ENCODE measurements around the gene COLEC12.
A peak's percentile ranks its signal among the peaks of the same experiment; 100 is the strongest.

The COLEC12 gene

DNA sequence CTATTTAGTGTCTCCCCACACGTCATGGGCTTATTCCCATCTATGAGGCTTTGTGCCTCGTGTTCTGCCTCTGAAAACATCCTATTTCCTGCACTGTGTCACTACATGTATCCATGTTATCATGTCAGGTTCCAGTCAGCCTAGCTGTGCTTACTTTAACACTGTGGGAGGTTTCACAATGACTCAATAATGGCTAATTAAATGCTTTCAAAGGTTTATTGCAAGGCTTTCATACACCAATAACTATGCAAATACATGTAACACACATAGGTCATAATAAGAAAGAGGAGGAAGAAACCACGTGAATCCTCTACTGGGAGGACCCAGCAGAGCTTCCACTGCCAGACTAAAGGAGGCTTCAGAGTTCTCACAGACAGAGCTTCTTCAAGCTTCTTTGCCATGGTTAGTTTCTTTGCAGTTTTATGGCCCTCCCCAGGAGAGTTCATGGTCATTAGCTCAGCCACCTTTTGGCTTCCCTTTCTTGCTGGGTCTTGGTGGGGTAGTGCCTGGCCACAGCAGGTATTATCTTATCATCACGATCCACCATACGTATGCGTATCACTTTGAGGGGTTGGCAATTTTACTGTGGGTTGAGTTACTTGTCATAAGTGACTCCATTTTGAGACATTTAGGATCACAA, 5.1 kb upstream of the COLEC12 start:
- DNase-seq, result no peak

DNA sequence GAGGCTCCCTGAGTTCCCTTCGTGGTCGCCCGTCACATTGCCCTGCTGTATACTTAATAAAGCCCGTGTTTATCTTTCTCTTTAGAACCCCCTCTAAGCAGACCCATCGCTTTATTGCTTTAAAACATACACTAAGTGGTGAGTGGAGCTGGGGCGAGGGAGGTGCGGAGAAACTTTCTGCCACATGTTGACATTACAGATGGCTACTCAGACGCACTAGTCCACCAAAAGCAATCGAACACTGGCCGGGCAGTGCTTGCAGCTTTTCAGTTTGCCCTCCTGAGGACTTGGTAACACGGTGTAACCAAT, 859 bp upstream of the COLEC12 start:
- no peak for DNase-seq

DNA sequence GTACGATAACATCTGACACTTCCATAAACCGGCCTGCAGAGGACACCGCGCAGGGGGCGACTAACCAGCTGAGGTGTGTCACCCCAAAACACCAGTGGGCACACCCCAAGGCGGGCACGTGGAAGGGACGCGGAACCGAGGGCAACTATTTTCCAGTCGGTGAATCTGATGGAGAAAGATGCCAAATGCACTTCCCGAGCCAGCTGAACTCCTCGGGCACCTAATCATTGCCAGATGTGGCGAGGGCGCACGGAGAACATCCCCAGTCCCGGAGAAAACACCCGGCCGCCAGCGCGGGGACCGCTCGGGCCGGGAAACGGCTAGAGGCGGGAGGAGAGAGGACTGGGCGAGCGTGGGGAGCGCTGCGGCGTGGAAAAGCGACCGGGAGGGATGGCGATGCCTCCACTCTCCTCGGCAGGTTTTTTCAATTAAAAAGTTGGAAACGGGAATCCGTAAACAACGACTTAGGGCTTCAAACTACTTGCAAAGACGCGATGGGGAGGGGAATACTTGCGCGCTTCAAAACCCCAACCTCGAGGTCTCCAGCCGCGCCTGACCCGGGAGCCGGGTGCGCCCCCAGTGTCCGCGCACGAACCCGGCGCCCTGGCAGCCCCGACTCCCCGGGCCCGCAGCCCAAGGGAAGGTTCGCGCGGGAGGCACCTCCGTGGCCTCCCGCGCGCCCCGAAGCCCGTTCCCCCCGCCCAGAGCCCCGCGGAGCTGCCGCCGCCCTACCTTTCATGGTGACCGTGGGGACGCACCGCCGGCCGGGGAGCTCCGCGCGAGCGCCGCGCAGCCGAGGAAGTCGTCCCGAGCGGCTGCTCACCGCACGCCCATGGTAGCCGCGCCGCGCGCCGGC, 497 bp downstream of the COLEC12 start:
- DNase-seq, result no peak

DNA sequence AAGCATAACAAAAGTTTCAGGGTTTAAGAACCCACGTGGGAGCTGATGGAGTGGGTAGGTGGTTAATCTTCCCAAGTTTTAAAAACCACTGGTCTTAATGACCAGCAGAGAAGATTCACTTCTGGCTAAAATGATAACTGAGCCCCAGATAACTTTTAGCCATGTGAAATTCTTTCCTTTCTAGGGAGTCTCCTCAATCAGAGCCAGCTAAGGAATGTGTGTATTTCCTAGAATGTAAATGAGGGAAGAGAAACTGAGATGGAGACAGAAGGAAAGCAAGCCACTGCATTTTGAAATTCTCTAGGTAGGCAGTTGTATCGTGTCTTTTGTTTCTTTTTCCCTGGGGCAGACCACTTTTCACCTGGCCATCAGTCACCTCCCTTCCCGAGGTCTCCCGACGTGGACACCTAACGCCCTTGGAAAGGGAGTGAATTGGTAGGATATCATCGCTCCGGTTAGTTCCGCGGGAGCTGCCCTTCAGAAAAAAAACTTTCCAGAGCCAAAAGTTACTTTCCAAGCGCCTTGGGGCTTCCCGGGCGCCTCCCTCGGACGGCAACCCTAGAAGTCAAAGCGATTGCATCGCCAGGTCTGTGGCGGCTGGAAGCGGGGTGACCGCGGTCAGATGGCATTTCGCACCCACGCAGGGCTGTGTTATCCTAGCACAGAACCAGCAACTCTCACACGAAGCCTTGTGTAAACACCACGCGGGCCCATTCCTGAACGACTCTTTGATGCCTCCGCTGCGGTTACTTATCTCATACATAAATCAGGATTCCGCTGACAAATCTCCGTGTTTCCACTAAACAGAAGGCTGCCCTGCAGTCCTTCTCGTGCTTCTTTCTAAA, 1.3 kb downstream of the COLEC12 start:
- DNase-seq, result peak; percentile 55

DNA sequence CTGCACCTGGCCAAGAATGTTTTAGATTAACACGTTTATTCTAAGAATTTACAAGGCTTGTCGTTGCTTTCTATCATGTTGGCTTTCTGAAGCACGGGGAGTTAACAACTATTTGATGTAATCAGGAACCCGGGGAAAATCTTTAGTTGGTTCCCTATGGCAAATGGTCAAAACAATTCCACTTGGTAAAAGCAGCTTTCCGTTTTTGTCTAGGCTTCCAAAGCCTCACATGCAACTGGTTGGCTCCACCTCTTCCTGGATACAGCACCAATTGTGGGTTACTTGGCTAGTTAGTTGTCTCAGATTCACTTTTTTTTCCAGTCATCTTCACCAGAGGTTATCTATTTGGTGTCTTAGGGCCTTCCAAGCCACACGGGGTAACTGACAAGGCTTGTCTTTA, 2.8 kb downstream of the COLEC12 start:
- DNase-seq, result no peak

DNA sequence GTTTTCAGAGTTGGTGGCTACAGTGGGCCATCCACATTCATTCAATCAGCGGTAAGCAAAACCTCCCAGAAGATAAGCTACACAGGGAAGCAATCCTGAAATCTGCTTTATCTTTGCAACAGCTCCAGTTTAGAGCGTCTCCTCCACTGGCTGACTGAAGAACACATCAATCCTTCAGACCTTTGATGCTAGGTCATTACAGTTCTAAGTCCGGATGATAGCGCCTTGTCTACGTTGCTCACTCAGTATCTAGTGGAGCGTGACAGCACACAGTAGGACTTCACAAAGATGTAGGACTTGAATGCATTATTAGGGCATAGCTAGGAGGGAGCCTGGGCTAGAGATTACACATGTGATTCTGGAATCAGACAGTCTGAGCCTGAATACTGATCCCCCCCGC, 5.0 kb downstream of the COLEC12 start:
- no peak for DNase-seq

DNA sequence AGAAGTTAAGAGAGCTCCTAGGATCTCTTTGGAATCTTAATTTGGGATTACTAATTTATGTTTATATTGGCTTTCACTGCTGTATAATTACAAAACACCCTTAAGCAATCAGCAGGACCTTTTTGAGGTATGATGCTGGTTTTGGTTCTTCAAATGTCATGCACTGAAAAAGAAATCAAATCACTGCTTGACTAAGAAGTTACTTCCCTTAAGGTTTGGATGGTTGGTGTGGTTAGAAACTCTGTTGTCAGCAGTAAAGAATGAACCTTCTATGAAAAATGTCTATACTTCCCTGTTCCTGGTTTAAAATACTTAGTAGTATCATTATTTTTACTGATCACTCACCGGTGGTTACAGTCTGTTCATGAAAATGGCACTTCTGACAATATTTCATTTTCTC, 5.5 kb downstream of the COLEC12 start:
- DNase-seq, result peak; percentile 84

DNA sequence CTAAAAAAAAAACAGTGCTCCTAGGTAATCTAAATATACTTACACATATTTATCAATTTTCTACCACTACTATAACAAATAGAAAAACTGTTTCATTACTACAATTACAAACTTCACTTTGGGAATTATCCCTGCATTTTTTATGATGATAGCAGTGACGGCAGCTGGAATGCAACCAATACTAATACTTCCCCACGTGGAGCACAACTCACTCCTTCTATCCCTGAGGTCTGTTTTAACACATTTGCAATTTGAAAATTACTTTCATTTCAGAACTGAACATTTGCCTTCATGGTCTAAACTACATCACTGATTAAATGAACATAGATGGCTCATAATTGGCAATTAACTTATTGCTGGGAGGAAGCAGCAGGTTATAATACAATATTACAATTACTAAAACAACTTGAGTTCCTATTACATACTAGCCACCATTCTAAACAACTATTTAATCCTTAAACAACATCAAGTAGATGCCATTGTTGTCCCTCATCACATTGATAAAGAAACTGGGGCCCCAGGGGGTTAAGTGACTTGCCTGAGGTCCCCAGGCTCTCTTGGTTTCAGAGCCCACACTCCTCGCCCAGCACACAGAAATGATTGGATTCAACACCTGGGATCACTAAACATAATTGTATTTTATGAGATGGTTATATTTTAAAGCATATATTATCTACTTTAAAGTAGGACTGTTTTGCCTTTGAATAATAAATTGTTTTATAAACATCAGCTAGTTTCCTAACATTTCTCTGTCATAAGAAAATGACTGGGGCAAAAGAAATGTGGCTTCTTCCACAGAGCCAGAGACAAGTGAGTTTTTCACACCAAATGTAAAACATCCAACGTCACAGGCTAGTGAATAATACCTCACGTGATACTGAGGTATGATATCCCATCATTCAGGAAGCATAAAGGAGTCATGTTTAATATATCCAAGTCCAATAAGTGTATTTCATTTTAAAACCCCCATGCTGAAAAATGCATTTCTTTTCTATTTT, 6.2 kb downstream of the COLEC12 start:
- peak; percentile 14 for DNase-seq

DNA sequence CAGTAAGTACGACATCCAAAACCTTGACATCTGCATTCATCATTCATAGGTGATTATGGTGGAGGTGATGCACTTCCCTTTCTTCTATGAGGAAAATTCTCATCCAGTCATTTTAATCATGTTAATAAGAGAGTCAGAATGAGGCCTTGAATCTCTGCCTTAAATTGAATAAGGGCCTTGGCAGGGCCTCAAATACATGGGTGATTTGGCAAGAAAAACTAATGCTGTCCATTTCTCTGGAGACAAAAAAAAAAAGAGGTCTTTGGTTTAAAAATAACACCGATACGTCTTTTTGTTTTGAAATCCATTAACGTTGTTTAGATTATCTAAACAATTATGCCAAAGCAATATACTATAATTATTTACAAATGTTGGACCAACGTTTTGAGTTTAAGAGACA, 8.1 kb downstream of the COLEC12 start:
- no peak for DNase-seq

DNA sequence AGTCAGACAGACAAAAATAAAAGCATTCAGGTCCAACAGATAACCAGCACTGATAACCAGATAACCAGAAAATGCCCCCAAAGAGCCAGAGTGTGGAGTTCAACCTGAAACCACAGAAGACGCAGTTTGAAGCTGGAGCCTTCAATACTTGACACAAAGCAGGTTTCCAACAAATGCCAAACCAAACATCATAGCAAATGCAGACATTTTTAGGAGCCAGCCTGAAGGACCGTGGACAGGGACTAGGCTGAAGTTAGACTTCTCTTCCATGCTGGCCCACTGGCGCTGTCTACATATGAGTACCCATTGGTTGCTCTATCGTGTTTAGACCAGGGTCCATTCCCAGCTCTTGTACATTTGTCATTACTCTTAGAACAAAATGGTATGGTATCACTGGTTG, 9.9 kb downstream of the COLEC12 start:
- no peak for DNase-seq

DNA sequence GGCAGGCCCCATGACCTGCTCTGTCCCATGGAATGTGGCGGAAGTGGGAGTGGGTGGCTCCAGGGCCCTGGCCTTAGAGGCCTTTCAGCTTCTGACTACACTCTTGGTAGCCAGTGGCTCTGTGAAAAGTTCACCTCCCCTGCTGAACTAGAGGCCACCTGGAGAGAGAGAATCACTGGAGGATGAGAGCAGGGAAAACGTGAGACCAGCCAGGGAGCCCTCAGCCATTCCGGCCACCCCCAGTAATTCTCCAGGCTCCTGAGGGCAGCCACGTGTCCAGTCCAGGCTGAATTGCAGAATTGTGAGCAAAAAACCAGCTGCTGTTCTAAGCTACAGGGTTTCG, 10.5 kb downstream of the COLEC12 start:
- no peak for DNase-seq

DNA sequence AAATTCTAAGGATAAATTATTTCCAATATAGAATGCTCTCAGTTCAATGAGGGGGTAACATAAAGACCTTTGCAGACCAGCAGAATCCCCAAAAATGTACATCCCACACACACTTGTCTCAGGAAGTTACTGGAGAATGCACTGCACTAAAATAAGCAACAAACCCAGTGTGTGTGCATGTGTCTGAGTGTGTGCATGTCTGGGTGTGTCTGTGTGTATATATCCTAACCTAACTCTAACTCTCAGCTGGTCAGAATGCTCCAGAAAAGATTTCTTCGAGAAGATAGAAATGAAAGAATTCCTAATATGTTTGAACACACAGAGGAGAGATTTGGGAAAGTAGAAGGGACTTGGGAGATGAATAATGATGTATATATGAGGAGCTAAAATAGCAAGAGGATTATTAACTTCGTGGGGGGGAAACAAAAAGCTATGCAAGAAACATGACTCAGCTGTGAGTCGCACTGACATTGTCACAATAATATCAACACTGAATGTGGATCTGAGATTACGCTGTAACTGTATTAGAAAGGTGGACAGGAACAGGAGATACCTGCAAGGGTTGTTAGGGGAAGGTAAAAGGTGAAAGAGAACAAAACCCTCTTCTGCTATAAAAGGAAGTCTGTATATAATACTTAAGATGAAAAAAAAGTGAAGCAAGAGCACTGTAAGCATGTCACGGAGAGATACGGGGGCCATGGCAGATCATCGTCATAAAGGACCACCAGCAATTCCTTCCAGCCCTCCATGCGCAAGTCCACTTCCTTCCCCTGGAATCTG, 11.1 kb downstream of the COLEC12 start:
- peak; percentile 65 for DNase-seq

DNA sequence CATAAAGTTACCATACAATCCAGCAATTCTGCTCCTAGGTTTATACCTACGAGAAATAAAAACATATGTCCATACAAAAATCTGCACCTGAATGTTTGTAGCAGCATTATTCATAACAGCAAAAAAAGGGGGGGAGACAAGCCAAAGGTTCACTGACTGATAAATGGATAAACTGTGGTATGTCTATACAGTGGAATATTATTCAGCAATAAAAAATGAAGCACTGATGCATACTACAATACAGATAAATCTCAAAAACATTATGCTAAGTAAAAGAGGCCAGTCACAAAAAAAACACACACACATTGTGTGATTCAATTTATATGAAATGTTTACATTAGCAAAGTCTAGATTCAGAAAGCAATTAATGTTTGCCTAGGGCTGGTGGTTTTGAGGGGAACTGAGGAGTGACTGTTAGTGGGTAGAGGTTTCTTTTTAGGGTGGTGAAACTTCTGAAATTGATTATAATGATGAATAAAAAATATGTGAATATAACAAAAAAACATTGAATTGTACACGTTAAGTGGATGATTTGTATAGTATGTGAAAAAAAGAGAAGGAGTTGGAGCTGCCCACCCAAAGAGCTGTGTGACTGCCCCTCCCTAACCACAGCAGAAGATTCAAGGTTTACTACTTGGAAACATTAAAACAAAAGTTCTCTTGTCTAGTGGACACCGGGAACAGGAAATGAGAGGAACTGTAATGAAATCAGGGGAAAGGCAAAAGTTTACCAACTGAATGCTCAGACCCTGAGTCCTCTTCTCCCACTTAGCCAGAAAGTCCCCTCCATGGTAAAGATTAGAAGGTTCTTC, 13.4 kb downstream of the COLEC12 start:
- peak; percentile 40 for DNase-seq

DNA sequence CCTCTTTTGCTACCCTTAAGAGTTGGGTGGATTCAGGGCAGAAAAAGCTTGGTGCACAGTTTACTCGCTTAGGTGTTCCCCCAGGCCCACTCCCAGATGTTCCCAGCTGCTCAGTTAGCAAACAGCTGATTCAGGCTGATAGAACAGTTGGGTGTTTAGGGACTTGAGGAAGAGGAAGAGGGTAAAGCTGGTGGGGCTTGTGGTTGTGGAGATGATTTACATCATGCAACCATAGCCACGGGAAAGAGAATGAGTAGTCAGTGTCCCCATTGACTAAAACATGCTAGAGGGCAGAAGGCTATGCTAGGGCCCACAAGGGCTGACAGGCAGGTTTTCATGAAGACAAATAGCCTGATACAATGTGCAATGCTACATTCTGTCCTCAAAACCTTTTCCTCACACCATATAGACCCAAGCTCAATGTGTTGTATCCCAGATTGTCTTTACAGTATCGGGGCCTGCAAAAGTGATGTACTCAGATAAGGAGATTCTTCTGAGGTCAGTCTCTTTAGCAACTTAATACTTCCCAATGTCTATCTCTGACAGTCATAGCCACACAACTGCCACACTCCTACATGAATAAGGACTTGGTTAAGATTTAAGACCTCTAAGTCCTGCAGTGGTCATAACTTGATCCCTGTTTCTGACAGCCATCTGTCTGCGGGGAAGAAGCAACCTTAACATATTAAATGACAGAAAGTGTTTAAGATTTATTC, 15.6 kb downstream of the COLEC12 start:
- peak; percentile 75 for DNase-seq

DNA sequence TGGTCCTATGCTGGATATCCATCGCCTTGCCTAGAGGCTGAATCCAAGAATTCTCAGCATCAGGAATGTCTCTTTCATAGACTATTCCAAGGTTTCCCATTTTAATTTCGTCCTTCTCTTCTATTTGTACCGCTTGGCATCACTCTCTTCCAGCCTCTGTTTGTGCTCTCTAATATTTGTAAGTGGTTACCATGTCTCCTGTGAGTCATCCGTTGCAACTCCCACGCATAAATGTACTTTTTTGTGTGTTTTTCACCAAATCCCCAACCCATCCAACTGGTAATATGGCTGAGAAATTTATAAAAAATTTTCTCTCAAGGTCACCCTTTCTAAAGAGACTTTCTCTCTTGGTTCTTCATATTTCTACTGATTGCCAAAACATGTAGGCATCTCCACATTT, 21.8 kb downstream of the COLEC12 start:
- no peak for DNase-seq

DNA sequence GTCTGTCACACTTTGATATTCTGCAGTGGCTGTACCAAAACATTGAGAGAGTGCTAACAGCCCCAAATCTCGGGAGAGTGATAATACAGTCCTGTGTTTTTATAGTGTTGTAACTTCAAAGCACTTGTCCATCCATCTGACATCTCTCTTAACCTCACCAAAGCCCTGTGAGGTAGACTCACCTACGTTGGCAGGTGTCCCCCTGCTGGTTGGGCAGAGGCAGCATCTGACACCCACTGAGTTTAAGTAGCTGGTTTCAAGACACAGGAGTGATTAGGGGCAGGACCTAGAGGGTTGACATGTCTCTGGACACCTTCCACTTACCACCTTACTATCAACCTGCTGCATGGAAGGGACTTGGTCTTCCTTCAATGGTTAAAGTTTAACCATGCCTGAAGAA, 22.9 kb downstream of the COLEC12 start:
- no peak for DNase-seq

DNA sequence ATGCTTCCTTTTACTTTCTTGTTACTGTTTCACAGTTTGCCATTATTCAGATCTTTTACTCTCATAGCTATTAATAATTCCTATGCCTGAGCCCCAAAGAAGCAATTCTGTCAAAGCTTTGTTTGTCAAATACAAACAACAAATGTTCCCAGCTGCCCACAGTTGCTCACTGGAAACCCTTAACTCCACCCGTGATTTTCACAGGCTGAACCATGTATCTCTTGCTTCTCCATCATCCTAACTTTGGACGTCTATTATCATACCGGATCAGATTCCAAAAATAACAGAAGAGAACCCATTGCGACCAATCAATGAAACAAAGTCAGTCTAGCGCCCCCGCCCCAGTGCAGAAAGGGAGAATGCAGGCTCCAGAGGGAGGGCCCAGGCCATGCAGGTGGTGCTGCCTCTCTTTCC, 24.2 kb downstream of the COLEC12 start:
- no peak for DNase-seq

DNA sequence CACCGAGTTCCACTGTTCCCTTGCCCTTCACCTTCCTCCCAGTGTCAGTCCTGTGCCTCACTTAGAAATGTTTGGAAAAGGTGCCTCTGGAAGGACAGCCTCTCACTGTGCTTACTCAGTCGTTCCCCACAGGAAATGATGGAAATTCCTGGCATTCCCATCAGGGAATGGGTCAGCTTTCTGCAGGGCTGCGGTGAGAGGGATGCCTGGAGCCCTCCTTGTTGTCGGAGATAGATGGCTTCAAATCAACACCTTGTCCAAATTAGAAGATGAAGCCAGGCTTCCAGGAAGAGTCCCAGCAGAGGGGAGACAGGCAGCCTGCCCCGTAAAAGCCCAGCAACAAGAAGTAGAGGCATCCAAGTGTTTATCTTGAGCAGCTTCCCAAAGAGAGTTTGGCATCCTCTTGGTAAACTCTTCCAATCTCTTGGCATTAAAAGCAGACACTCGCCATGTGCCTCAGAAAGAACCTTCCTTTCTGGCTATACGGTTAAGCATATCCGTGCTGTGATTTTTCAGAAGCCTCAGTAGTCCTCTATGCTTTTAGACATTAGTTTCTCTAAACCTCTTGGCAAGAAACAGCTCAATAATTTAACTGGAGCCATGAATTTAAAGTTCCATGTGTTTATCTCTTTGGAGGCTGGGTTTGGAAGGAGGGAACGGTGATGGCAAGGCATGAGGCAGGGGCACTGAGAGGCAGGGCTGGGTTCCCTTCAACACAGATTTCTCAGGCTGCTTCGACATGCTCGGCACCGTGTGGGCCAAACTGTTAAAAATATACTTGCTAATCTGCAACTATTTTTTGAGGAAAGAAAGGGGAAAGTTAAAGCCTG, 25.1 kb downstream of the COLEC12 start:
- no peak for DNase-seq

DNA sequence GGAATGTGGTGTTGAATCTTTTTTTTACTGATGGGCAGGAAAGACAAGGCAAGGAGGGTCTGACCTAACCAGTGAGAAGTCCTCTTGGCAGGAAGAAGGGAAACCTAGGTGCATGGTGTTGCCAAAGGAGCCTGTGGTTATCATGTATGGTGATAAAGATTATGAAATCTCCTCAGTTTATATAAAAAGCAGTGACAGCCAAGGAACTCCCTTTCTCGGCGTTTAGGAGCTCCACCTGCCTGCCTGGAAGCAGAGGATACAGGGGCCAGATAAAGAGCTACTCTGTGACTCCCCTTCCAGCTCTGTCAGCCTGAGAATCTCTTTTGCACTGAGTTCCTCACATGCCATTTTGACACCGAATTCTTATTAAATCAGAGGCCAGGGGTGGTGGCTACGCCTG, 26.1 kb downstream of the COLEC12 start:
- no peak for DNase-seq

Measured in inflammatory macrophage treated with lipopolysaccharide for 4 hours (primary cell).